ENCODE data around the gene HOXA6. TPM values are rescaled to one million over a fixed set of nuclear protein-coding genes. Genes with fewer than 3 reads are reported as not detected.

Gene HOXA6
- total RNA-seq, 1 donor from 2014 or later: 45.6 TPM

DNA sequence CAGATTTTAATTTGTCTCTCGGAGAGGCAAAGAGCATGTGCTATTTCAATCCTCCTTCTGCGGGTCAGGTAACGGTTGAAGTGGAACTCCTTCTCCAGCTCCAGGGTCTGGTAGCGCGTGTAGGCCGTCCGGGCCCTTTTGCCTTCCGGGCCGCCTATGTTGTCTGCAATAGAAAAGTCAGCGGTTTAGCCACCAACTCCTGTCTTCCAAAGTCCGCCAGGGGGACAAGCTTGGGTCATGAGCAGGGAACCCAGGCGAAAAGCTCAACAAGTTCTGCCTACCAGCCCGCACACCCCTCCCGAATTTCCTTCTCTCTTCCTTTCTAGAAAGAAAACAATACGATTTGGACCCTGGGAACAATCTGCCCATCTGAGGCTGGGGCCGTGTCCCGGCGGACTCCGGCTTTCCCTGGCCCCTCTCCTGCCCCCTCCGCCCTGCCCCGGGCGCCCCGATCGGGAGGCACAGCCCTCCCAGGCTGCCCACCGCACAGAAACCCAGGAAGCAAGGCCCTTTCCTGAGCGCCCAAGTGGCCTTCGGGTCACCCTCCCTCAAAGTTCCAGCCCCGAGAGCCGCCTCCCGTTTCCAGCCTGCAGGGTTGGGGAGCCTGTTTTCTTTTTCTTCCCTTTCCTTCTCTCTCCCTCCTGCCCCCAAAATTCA lies 5.5 kb downstream of the HOXA6 start:
- Mint-ChIP-seq H3K4me3 (peak overlapping the region; percentile 87), H3K27me3 (ENCODE audit: low read depth) (no peaks in the 10 kb centered on the region), H3K9me3 (no peaks in the 10 kb centered on the region), H3K36me3 (peaks cover 50% of the 10 kb centered on the region), H3K27ac (peak overlapping the region; percentile 100), H3K4me1 (peaks cover 67% of the 10 kb centered on the region)
- TF ChIP-seq, protein P1, sequence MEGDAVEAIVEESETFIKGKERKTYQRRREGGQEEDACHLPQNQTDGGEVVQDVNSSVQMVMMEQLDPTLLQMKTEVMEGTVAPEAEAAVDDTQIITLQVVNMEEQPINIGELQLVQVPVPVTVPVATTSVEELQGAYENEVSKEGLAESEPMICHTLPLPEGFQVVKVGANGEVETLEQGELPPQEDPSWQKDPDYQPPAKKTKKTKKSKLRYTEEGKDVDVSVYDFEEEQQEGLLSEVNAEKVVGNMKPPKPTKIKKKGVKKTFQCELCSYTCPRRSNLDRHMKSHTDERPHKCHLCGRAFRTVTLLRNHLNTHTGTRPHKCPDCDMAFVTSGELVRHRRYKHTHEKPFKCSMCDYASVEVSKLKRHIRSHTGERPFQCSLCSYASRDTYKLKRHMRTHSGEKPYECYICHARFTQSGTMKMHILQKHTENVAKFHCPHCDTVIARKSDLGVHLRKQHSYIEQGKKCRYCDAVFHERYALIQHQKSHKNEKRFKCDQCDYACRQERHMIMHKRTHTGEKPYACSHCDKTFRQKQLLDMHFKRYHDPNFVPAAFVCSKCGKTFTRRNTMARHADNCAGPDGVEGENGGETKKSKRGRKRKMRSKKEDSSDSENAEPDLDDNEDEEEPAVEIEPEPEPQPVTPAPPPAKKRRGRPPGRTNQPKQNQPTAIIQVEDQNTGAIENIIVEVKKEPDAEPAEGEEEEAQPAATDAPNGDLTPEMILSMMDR (IDR thresholded peaks at IDR 0.05; ENCODE audit: unreplicated experiment): peak; percentile 25
- peak in 1 of 2 experiments; percentile 59 for DNase-seq (ENCODE audit: low spot score in 2 of 2, unreplicated experiment in 2 of 2)

DNA sequence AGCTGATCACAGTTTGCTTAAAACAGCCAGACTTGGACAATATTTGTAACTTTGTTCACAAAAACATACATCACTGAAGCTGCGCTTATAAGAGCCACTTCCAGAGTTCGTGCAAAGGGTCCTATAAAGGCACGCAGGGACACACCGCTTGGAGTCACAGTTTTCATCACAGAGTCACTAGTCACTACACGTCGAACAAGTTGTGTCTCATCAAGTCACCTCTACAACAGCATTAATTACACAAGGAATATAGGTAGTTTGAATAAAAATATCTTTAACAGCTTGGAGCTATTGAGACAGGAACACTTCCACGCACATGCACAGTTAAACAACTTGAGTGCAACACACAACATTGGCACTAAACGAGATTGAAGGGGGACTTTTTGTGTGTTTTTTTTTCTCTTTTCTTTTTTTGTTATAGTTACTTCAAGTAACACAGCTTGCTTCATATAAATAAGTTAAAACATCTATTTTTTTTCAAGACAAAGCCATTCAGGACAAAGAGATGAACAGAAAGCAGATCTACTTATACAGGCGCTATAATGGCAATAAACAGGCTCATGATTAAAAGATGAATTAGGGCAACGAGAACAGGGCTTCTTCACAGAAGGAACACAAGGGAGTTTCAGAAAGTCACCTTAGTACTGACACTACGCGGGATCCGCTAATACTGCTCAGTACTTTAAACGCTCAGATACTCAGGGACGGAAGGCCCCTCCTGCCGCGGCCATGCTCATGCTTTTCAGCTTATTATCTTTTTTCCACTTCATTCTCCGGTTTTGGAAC lies 6.2 kb downstream of the HOXA6 start:
- no peaks in the 10 kb centered on the region for H3K27me3 Mint-ChIP-seq (ENCODE audit: low read depth)
- peak in 1 of 2 experiments; percentile 37 for DNase-seq (ENCODE audit: low spot score in 2 of 2, unreplicated experiment in 2 of 2)
- H3K27ac Mint-ChIP-seq: peak overlapping the region; percentile 100
- peaks cover 67% of the 10 kb centered on the region for H3K4me1 Mint-ChIP-seq
- H3K4me3 Mint-ChIP-seq: peak overlapping the region; percentile 87
- H3K36me3 Mint-ChIP-seq: peaks cover 48% of the 10 kb centered on the region
- TF ChIP-seq, protein P1 (IDR thresholded peaks at IDR 0.05; ENCODE audit: unreplicated experiment): no peak
- H3K9me3 Mint-ChIP-seq: no peaks in the 10 kb centered on the region

DNA sequence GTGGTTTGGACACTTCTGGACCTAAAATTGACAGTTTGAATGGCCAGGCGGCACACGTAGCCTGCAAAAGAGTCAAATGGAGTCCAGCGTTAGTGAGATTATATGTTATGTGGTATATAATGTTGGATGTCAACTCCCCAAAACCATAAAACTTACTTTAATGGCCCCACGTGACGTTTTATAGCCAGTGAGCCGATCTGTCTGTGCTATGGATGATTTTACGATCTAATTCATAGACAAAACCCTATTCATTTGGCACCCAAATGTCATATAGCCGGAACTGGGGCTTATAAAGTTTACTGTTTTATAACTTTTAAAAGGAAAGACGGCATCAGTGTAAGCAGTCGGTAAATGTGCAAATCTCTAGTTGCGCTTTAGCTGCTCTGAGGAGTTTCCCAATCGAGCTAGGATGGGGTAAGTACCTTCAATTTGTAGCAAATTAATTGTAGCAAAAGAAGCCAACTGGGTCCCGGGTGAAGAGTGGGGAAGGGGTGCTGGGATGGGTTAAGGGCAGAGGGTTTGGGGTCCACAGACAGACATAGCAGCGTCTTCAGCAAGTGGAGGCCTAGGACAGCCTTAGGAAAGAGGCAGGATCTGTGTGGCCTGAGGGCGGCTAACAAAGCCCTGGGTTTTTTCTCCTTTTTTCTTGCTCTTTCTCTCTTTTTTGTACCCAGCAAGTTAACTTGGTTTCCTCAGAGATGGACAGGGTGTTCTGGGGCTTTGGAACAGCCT lies 7.3 kb downstream of the HOXA6 start:
- no peaks in the 10 kb centered on the region for H3K9me3 Mint-ChIP-seq
- TF ChIP-seq, protein P1 (IDR thresholded peaks at IDR 0.05; ENCODE audit: unreplicated experiment): no peak
- H3K4me3 Mint-ChIP-seq: peak overlapping the region; percentile 87
- H3K36me3 Mint-ChIP-seq: peaks cover 47% of the 10 kb centered on the region
- H3K27me3 Mint-ChIP-seq (ENCODE audit: low read depth): no peaks in the 10 kb centered on the region
- peak overlapping the region; percentile 100 for H3K27ac Mint-ChIP-seq
- peak in 1 of 2 experiments; percentile 42 for DNase-seq (ENCODE audit: low spot score in 2 of 2, unreplicated experiment in 2 of 2)
- peaks cover 67% of the 10 kb centered on the region for H3K4me1 Mint-ChIP-seq

DNA sequence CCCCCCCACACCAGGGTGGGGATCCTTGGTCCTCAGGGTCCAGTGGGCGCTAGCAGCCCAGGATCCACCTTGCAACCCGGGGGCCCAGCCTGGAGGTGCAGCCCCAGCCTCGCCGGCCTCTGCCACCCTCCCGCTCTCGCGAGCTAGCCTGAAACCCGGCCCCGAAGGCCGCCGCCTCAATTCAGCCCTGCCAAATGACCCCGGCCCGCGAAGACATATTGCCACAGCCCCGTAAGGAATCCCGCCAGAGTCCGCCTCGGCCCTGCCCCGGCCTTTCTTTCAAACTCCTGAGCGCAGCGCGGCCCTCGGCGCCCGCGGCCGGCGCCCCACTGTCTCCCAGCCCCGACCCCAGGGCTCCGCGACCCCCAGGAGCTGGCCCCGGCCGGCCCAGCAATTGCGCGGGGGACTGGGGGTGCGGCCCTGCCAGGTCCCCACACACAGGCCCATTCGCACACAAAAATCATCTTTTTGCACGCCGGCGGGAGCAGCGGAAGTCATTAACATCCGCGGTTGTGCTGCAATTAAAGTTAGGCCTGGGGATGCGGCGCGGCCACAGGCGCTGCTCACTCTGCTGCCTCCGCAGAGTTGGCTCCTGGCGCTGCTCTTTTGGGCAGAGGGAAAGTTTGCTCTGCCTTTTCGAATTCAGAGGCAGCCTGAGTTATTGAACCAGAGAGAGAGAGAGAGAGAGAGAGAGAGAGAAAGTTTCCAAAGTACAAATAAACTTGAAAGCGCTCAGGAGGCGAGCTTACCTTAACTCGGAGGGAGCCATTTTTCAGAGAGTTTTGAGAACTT lies 8.0 kb downstream of the HOXA6 start:
- TF ChIP-seq, protein P1 (IDR thresholded peaks at IDR 0.05; ENCODE audit: unreplicated experiment): no peak
- Mint-ChIP-seq H3K36me3 (peaks cover 42% of the 10 kb centered on the region), H3K4me3 (peak overlapping the region; percentile 87), H3K27ac (peak overlapping the region; percentile 100), H3K27me3 (ENCODE audit: low read depth) (no peaks in the 10 kb centered on the region), H3K9me3 (no peaks in the 10 kb centered on the region), H3K4me1 (peaks cover 68% of the 10 kb centered on the region)
- DNase-seq (ENCODE audit: low spot score in 2 of 2, unreplicated experiment in 2 of 2): peak in 1 of 2 experiments; percentile 57

DNA sequence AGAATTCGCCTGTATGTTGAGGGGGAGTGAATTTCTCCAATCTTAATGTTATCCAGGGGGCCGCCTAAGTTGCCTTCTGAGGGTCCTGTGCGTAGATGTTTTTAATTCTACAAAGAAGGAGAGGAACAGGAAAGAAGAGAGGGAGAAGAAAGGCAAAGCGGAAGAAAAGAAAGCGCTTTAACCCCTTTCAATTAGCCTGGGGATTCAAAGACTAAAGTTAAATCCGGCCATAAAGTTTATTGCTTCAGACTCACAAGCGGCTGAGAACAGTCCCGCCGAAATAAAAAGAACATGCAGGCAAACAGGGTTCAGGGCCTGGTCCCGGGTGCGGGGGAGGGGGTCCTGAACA lies 8.6 kb downstream of the HOXA6 start:
- H3K9me3 Mint-ChIP-seq: no peaks in the 10 kb centered on the region
- TF ChIP-seq, protein P1 (IDR thresholded peaks at IDR 0.05; ENCODE audit: unreplicated experiment): no peak
- H3K36me3 Mint-ChIP-seq: peaks cover 44% of the 10 kb centered on the region
- no peak for DNase-seq (ENCODE audit: low spot score in 2 of 2, unreplicated experiment in 2 of 2)
- H3K27me3 Mint-ChIP-seq (ENCODE audit: low read depth): no peaks in the 10 kb centered on the region
- H3K4me3 Mint-ChIP-seq: peak overlapping the region; percentile 87
- peaks cover 68% of the 10 kb centered on the region for H3K4me1 Mint-ChIP-seq
- peak overlapping the region; percentile 100 for H3K27ac Mint-ChIP-seq
